ENCODE data around the gene CCDC107.

The CCDC107 gene

DNA sequence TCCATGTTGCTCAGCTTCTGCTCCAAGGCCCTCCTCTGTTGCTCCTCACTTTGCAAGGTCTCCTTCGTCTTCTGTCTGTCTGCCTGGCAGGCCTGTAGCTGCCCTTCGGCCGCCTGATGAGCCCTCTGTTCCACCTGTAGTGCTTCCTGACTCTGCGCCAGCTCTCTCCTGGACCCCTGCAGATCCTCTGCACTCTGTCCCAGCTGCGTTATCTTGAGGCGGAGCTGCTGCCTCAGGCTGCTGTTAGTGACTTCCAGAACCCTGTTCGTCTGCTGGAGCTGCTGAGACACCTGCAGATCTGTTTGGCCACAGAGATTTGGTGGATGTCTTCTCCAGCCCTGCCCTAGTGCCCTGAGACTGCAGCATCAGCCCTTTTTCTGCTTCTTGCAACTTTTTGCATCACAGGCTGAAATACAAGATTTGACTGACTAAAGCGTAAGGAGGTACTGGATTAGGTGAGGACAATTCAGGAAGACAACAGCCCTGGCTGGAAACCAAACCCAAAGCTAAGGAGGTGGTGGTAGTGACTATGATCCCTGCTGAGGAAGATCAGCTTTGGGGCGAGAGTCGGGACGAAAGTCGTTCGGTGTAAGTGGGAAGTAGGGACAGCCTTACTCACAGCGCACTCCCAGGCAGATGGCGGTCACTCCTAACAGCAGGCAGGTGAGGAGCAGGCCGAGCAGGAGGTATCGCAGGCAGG, 42.0 kb upstream of the CCDC107 start:
- no peak overlapping the region for H3K27ac ChIP-seq
- CTCF ChIA-PET: interaction anchor here (0.6 kb wide), 1 partner anchor 20 kb away, joined by 3 read pairs; no protein-coding TSS in a partner anchor
- POLR2A ChIA-PET (ENCODE audit: low non-redundant PET): no interaction called here
- no peak for DNase-seq (ENCODE audit: low spot score)
- TF ChIP-seq, protein P1, sequence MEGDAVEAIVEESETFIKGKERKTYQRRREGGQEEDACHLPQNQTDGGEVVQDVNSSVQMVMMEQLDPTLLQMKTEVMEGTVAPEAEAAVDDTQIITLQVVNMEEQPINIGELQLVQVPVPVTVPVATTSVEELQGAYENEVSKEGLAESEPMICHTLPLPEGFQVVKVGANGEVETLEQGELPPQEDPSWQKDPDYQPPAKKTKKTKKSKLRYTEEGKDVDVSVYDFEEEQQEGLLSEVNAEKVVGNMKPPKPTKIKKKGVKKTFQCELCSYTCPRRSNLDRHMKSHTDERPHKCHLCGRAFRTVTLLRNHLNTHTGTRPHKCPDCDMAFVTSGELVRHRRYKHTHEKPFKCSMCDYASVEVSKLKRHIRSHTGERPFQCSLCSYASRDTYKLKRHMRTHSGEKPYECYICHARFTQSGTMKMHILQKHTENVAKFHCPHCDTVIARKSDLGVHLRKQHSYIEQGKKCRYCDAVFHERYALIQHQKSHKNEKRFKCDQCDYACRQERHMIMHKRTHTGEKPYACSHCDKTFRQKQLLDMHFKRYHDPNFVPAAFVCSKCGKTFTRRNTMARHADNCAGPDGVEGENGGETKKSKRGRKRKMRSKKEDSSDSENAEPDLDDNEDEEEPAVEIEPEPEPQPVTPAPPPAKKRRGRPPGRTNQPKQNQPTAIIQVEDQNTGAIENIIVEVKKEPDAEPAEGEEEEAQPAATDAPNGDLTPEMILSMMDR (conservative IDR thresholded peaks at IDR 0.05; ENCODE audit: low read depth): no peak

DNA sequence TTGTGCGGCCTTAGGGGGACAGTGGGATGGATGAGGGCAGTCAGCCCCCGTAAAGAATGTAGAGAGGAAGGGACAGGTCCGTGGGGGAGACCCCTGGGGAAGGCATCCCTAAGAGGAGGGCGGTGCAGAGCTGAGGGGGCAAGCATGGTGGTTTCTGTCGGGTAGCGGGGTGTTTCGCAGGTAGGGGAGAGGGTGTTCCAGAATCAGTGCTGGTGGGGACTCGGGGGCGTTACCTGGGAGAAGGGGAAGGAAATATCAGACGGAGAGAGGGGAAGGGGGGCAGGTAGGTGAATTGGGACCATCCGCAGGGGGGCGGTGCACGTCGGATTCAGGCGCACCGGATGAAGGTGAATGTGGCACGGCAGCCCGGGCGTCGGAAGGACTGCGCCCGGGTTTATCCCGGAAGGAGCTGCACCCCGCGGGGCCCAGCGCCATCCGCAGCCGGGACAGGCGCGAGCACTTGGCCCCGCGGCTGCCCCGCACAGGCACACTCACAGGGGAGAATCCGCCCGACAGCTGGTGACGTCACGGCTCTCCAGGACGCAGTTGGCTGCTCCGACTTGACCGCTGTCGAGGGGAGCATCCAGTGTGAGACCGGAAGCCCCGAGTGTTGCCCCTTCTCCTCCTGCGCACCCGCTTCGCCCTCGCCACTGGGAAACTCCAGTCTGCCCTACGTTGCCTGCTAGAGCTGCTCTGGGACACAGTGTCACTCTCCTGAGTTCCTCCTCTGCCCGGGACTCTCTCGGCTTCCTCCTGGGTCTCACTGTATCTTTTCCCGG, 41.2 kb upstream of the CCDC107 start:
- no peak overlapping the region for H3K27ac ChIP-seq
- DNase-seq (ENCODE audit: low spot score): peak; percentile 46
- ChIA-PET POLR2A (ENCODE audit: low non-redundant PET) (no interaction called here), CTCF (interaction anchor here (0.6 kb wide), 1 partner anchor 41 kb away, joined by 3 read pairs; the partner anchor contains the start of gene RMRP)
- TF ChIP-seq, protein P1 (conservative IDR thresholded peaks at IDR 0.05; ENCODE audit: low read depth): no peak

DNA sequence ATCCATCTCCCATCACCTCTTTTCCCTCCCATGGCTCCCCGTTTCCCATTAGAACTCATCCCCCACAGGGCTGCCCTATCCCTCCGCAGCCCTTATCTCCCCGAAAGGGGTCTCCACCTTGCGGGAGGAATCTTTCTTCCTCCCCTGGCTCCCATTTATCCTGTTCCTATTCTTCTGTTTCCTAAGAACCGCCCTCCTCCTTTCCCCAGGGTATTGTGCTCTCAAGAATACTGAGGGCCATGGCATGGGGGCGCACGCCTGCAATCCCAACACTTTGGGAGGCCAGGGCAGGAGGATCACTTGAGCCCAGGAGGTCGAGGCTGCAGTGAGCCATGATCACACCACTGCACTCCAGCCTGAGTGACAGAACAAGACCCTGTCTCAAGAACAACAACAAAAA, 40.5 kb upstream of the CCDC107 start:
- CTCF ChIA-PET: interaction anchor here (0.6 kb wide), 1 partner anchor 40 kb away, joined by 3 read pairs; the partner anchor contains the start of gene RMRP
- H3K27ac ChIP-seq: no peak overlapping the region
- no peak for DNase-seq (ENCODE audit: low spot score)
- TF ChIP-seq, protein P1 (conservative IDR thresholded peaks at IDR 0.05; ENCODE audit: low read depth): no peak
- POLR2A ChIA-PET (ENCODE audit: low non-redundant PET): no interaction called here

DNA sequence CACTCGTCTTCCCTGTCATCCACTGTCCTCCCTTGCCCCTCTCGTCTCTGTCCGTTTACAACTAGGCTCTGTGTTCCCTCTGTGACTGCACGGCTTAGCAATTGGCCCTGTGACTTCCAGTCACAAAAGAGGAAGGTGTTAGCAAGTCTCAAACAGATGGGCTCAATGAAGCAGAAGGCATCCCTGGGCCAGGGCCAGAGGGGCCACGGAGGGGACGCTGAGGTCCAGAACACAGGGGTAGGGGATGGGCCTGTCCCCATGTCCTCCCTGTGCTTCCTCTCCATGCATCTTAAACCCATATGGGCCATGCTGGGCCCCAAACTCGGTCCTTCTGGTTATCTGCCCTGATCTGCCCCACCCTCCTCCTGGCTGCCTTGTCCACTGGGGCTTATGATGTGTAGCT, 39.8 kb upstream of the CCDC107 start, which contains the start of gene CD72:
TSS of gene CD72 (minus strand) at position 89 of the 403 bp plus-strand sequence. CDS start 110 bp downstream, outside the sequence.
- DNase-seq (ENCODE audit: low spot score): no peak
- POLR2A ChIA-PET (ENCODE audit: low non-redundant PET): no interaction called here
- H3K27ac ChIP-seq: no peak within 1 kb of the TSS
- TF ChIP-seq, protein P1 (conservative IDR thresholded peaks at IDR 0.05; ENCODE audit: low read depth): no peak
- CTCF ChIA-PET: no interaction called here

DNA sequence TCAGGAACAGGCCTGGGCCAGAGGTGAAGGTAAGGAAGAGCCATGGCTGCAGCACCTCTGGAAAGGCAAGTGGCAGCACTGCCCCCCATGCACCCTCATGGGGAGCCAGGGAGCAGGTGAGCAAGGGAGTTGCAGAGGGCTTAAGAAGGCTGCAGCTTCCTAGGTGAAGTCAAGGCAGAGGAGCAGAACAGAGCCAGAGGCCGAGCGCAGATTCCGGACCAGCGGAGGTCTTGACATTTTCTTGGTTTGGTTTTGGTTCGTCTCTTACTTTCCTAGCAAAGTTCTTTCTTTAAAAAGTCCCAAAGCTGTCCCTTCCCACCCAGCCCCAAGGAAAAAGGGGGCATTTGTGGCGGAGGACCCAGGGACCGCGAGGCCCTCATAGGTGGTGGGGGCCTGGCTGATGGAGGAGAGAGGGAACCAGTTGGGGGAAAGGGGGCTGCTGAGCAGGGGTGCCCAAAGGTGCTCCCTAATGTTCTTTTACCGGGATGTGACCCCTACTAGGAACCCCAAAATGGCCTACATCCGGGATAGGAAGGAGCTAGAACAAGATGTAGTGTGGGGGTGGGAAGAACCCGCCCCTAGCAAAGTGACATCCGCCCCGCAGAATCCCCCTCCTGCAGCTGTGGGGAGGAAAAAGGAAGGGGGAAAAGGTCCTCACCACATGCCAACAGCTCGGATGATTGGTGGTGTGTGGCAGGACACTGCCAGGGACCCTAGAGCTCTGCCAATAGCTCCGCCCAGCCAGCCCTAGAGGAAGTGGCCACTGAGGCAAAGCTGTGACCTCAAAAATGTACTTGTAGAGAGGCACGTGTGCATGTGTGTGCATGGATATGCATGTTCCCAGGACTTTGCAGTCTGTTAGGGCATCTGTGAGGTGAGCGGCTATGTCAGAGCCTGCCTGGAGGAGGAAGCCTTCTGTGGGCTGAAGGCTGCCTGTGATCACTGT, 39.0 kb upstream of the CCDC107 start:
- H3K27ac ChIP-seq: no peak overlapping the region
- ChIA-PET CTCF (interaction anchor here (0.6 to 1.4 kb wide), 4 partner anchors 8 to 411 kb away, joined by 3 to 5 read pairs (median 3); no protein-coding TSS in a partner anchor), POLR2A (ENCODE audit: low non-redundant PET) (no interaction called here)
- TF ChIP-seq, protein P1 (conservative IDR thresholded peaks at IDR 0.05; ENCODE audit: low read depth): no peak
- DNase-seq (ENCODE audit: low spot score): no peak

DNA sequence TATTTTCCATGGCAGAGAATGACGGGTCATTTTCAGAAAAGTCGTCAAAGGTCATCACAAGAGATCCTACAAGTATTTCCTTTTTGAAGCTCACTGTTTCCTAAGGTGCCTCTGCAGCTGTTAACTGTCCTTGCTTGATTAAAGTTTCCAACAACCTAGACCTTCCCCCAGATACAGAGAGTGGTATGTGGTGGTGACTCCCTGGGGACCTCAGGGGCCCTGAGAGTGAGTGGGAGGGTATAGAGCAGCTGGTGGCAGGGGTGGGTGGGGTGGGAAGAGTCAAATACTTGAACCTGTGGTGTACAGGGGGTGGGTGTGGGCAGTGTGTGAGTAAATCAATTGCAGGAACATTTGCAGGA, 38.3 kb upstream of the CCDC107 start:
- no peak for DNase-seq (ENCODE audit: low spot score)
- CTCF ChIA-PET: interaction anchor here (0.5 to 1.4 kb wide), 3 partner anchors 9 to 32 kb away, joined by 3 to 5 read pairs (median 4); no protein-coding TSS in a partner anchor
- POLR2A ChIA-PET (ENCODE audit: low non-redundant PET): no interaction called here

More for the DNA sequence above, 38.3 kb upstream of the CCDC107 start:
- TF ChIP-seq, protein P1 (conservative IDR thresholded peaks at IDR 0.05; ENCODE audit: low read depth): no peak
- H3K27ac ChIP-seq: no peak overlapping the region

Measured in RWPE1 (cell line).